Measurements from ENCODE around the gene PHTF1.

PHTF1 gene

GRCh38 chr1:113691184-113691583, 68.1 kb downstream of the PHTF1 start:
- peaks cover 3 to 15% of the 10 kb centered on the region in 2 donors for H3K9me3 ChIP-seq (ENCODE audit: control insufficient read depth in 1 of 2, low read length in 2 of 2)
- no peaks in the 10 kb centered on the region for H3K27me3 ChIP-seq (ENCODE audit: control insufficient read depth in 1 of 2, insufficient read depth in 2 of 2, low read length in 2 of 2)
- H3K36me3 ChIP-seq (ENCODE audit: control insufficient read depth in 1 of 2, insufficient read depth in 2 of 2, low read length in 2 of 2): peaks cover 0 to 5% of the 10 kb centered on the region in 2 donors
- H3K9ac ChIP-seq (ENCODE audit: low read depth in 1 of 2, low read length in 2 of 2): no peak overlapping the region
- H3K4me1 ChIP-seq (ENCODE audit: control insufficient read depth in 1 of 2, insufficient read depth in 2 of 2, low read length in 2 of 2): no peaks in the 10 kb centered on the region
- no peak overlapping the region for H3K4me3 ChIP-seq (ENCODE audit: low read depth in 1 of 2, low read length in 2 of 2)
- H3K27ac ChIP-seq (ENCODE audit: low read depth, low read length): no peak overlapping the region

- H3K9me3 ChIP-seq (ENCODE audit: control insufficient read depth in 1 of 2, low read length in 2 of 2): no peaks in the 10 kb centered on the region
- H3K27me3 ChIP-seq (ENCODE audit: control insufficient read depth in 1 of 2, insufficient read depth in 2 of 2, low read length in 2 of 2): no peaks in the 10 kb centered on the region
- H3K27ac ChIP-seq (ENCODE audit: low read depth, low read length): no peak overlapping the region
- no peak overlapping the region for H3K9ac ChIP-seq (ENCODE audit: low read depth in 1 of 2, low read length in 2 of 2)
- H3K36me3 ChIP-seq (ENCODE audit: control insufficient read depth in 1 of 2, insufficient read depth in 2 of 2, low read length in 2 of 2): peaks cover 0 to 7% of the 10 kb centered on the region in 2 donors
- H3K4me1 ChIP-seq (ENCODE audit: control insufficient read depth in 1 of 2, insufficient read depth in 2 of 2, low read length in 2 of 2): no peaks in the 10 kb centered on the region
- no peak overlapping the region for H3K4me3 ChIP-seq (ENCODE audit: low read depth in 1 of 2, low read length in 2 of 2)
Measured at GRCh38 chr1:113686891-113687618, 72.2 kb downstream of the PHTF1 start.

GRCh38 chr1:113684153-113684541, 75.1 kb downstream of the PHTF1 start:
- Histone ChIP-seq H3K36me3 (ENCODE audit: control insufficient read depth in 1 of 2, insufficient read depth in 2 of 2, low read length in 2 of 2) (peaks cover 0 to 3% of the 10 kb centered on the region in 2 donors), H3K9me3 (ENCODE audit: control insufficient read depth in 1 of 2, low read length in 2 of 2) (no peaks in the 10 kb centered on the region), H3K9ac (ENCODE audit: low read depth in 1 of 2, low read length in 2 of 2) (no peak overlapping the region), H3K27ac (ENCODE audit: low read depth, low read length) (no peak overlapping the region), H3K27me3 (ENCODE audit: control insufficient read depth in 1 of 2, insufficient read depth in 2 of 2, low read length in 2 of 2) (no peaks in the 10 kb centered on the region), H3K4me3 (ENCODE audit: low read depth in 1 of 2, low read length in 2 of 2) (no peak overlapping the region), H3K4me1 (ENCODE audit: control insufficient read depth in 1 of 2, insufficient read depth in 2 of 2, low read length in 2 of 2) (no peaks in the 10 kb centered on the region)

- H3K4me1 ChIP-seq (ENCODE audit: control insufficient read depth in 1 of 2, insufficient read depth in 2 of 2, low read length in 2 of 2): no peaks in the 10 kb centered on the region
- H3K36me3 ChIP-seq (ENCODE audit: control insufficient read depth in 1 of 2, insufficient read depth in 2 of 2, low read length in 2 of 2): peaks cover 0 to 3% of the 10 kb centered on the region in 2 donors
- H3K27me3 ChIP-seq (ENCODE audit: control insufficient read depth in 1 of 2, insufficient read depth in 2 of 2, low read length in 2 of 2): no peaks in the 10 kb centered on the region
- no peak overlapping the region for H3K4me3 ChIP-seq (ENCODE audit: low read depth in 1 of 2, low read length in 2 of 2)
- no peak overlapping the region for H3K27ac ChIP-seq (ENCODE audit: low read depth, low read length)
- H3K9me3 ChIP-seq (ENCODE audit: control insufficient read depth in 1 of 2, low read length in 2 of 2): no peaks in the 10 kb centered on the region
- no peak overlapping the region for H3K9ac ChIP-seq (ENCODE audit: low read depth in 1 of 2, low read length in 2 of 2)
Measured at GRCh38 chr1:113683384-113684152, 75.7 kb downstream of the PHTF1 start.

GRCh38 chr1:113681596-113682337, 77.5 kb downstream of the PHTF1 start:
- no peaks in the 10 kb centered on the region for H3K9me3 ChIP-seq (ENCODE audit: control insufficient read depth in 1 of 2, low read length in 2 of 2)
- H3K4me3 ChIP-seq (ENCODE audit: low read depth in 1 of 2, low read length in 2 of 2): no peak overlapping the region
- H3K27me3 ChIP-seq (ENCODE audit: control insufficient read depth in 1 of 2, insufficient read depth in 2 of 2, low read length in 2 of 2): no peaks in the 10 kb centered on the region
- H3K4me1 ChIP-seq (ENCODE audit: control insufficient read depth in 1 of 2, insufficient read depth in 2 of 2, low read length in 2 of 2): no peaks in the 10 kb centered on the region
- no peak overlapping the region for H3K27ac ChIP-seq (ENCODE audit: low read depth, low read length)
- H3K9ac ChIP-seq (ENCODE audit: low read depth in 1 of 2, low read length in 2 of 2): no peak overlapping the region
- peaks cover 0 to 3% of the 10 kb centered on the region in 2 donors for H3K36me3 ChIP-seq (ENCODE audit: control insufficient read depth in 1 of 2, insufficient read depth in 2 of 2, low read length in 2 of 2)

- H3K4me3 ChIP-seq (ENCODE audit: low read depth in 1 of 2, low read length in 2 of 2): no peak overlapping the region
- no peaks in the 10 kb centered on the region for H3K4me1 ChIP-seq (ENCODE audit: control insufficient read depth in 1 of 2, insufficient read depth in 2 of 2, low read length in 2 of 2)
- peaks cover 0 to 10% of the 10 kb centered on the region in 2 donors for H3K36me3 ChIP-seq (ENCODE audit: control insufficient read depth in 1 of 2, insufficient read depth in 2 of 2, low read length in 2 of 2)
- H3K9me3 ChIP-seq (ENCODE audit: control insufficient read depth in 1 of 2, low read length in 2 of 2): no peaks in the 10 kb centered on the region
- no peaks in the 10 kb centered on the region for H3K27me3 ChIP-seq (ENCODE audit: control insufficient read depth in 1 of 2, insufficient read depth in 2 of 2, low read length in 2 of 2)
- no peak overlapping the region for H3K9ac ChIP-seq (ENCODE audit: low read depth in 1 of 2, low read length in 2 of 2)
- H3K27ac ChIP-seq (ENCODE audit: low read depth, low read length): no peak overlapping the region
Measured at GRCh38 chr1:113678159-113678469, 81.2 kb downstream of the PHTF1 start.

GRCh38 chr1:113677250-113678158, 81.8 kb downstream of the PHTF1 start:
- Histone ChIP-seq H3K9me3 (ENCODE audit: control insufficient read depth in 1 of 2, low read length in 2 of 2) (no peaks in the 10 kb centered on the region), H3K27me3 (ENCODE audit: control insufficient read depth in 1 of 2, insufficient read depth in 2 of 2, low read length in 2 of 2) (no peaks in the 10 kb centered on the region), H3K36me3 (ENCODE audit: control insufficient read depth in 1 of 2, insufficient read depth in 2 of 2, low read length in 2 of 2) (peaks cover 0 to 12% of the 10 kb centered on the region in 2 donors), H3K27ac (ENCODE audit: low read depth, low read length) (no peak overlapping the region), H3K9ac (ENCODE audit: low read depth in 1 of 2, low read length in 2 of 2) (no peak overlapping the region), H3K4me1 (ENCODE audit: control insufficient read depth in 1 of 2, insufficient read depth in 2 of 2, low read length in 2 of 2) (no peaks in the 10 kb centered on the region), H3K4me3 (ENCODE audit: low read depth in 1 of 2, low read length in 2 of 2) (no peak overlapping the region)

GRCh38 chr1:113676524-113676923, 82.8 kb downstream of the PHTF1 start:
- Histone ChIP-seq H3K4me1 (ENCODE audit: control insufficient read depth in 1 of 2, insufficient read depth in 2 of 2, low read length in 2 of 2) (no peaks in the 10 kb centered on the region), H3K4me3 (ENCODE audit: low read depth in 1 of 2, low read length in 2 of 2) (no peak overlapping the region), H3K9ac (ENCODE audit: low read depth in 1 of 2, low read length in 2 of 2) (no peak overlapping the region), H3K9me3 (ENCODE audit: control insufficient read depth in 1 of 2, low read length in 2 of 2) (no peaks in the 10 kb centered on the region), H3K36me3 (ENCODE audit: control insufficient read depth in 1 of 2, insufficient read depth in 2 of 2, low read length in 2 of 2) (peaks cover 0 to 20% of the 10 kb centered on the region in 2 donors), H3K27ac (ENCODE audit: low read depth, low read length) (no peak overlapping the region), H3K27me3 (ENCODE audit: control insufficient read depth in 1 of 2, insufficient read depth in 2 of 2, low read length in 2 of 2) (no peaks in the 10 kb centered on the region)

GRCh38 chr1:113675302-113675701, 84.0 kb downstream of the PHTF1 start:
- H3K36me3 ChIP-seq (ENCODE audit: control insufficient read depth in 1 of 2, insufficient read depth in 2 of 2, low read length in 2 of 2): peaks cover 0 to 23% of the 10 kb centered on the region in 2 donors
- H3K27ac ChIP-seq (ENCODE audit: low read depth, low read length): no peak overlapping the region
- no peak overlapping the region for H3K9ac ChIP-seq (ENCODE audit: low read depth in 1 of 2, low read length in 2 of 2)
- H3K27me3 ChIP-seq (ENCODE audit: control insufficient read depth in 1 of 2, insufficient read depth in 2 of 2, low read length in 2 of 2): no peaks in the 10 kb centered on the region
- no peaks in the 10 kb centered on the region for H3K9me3 ChIP-seq (ENCODE audit: control insufficient read depth in 1 of 2, low read length in 2 of 2)
- H3K4me3 ChIP-seq (ENCODE audit: low read depth in 1 of 2, low read length in 2 of 2): no peak overlapping the region
- no peaks in the 10 kb centered on the region for H3K4me1 ChIP-seq (ENCODE audit: control insufficient read depth in 1 of 2, insufficient read depth in 2 of 2, low read length in 2 of 2)
